ENCODE measurements around the gene SERPINE2.

The SERPINE2 gene

GRCh38 chr2:224078656-224079055 is 39.6 kb upstream of the SERPINE2 start:
- no peak overlapping the region for H3K4me2 ChIP-seq (ENCODE audit: low read depth, low read length, poor library complexity, severe bottlenecking)
- H3K36me3 ChIP-seq (ENCODE audit: low read length): no peaks in the 10 kb centered on the region
- no peak for TF ChIP-seq CTCF (IDR thresholded peaks at IDR 0.05; ENCODE audit: insufficient read depth, low read length, poor library complexity, severe bottlenecking)
- TF ChIP-seq EZH2phosphoT487 (conservative IDR thresholded peaks at IDR 0.05; ENCODE audit: low read length): no peak
- H3K9me3 ChIP-seq (ENCODE audit: insufficient read depth, low read length): no peaks in the 10 kb centered on the region
- no peaks in the 10 kb centered on the region for H3K9me2 ChIP-seq (replicated peaks; ENCODE audit: insufficient read depth, low read length)
- no peak overlapping the region for H3K9ac ChIP-seq (ENCODE audit: low read length)
- H4K20me1 ChIP-seq (ENCODE audit: low read depth, low read length): no peaks in the 10 kb centered on the region
- H3K79me2 ChIP-seq (ENCODE audit: insufficient read depth, low read length): no peaks in the 10 kb centered on the region
- no peak overlapping the region for H3K27ac ChIP-seq (ENCODE audit: low read depth, low read length)
- no peaks in the 10 kb centered on the region for H3F3A ChIP-seq (ENCODE audit: insufficient read depth)
- H3K4me3 ChIP-seq (ENCODE audit: insufficient read depth, low read length, poor library complexity, severe bottlenecking): no peak overlapping the region
- H2AFZ ChIP-seq (ENCODE audit: low read depth, low read length, severe bottlenecking): no peak overlapping the region
- no peaks in the 10 kb centered on the region for H3K27me3 ChIP-seq (ENCODE audit: low read length)

DNA sequence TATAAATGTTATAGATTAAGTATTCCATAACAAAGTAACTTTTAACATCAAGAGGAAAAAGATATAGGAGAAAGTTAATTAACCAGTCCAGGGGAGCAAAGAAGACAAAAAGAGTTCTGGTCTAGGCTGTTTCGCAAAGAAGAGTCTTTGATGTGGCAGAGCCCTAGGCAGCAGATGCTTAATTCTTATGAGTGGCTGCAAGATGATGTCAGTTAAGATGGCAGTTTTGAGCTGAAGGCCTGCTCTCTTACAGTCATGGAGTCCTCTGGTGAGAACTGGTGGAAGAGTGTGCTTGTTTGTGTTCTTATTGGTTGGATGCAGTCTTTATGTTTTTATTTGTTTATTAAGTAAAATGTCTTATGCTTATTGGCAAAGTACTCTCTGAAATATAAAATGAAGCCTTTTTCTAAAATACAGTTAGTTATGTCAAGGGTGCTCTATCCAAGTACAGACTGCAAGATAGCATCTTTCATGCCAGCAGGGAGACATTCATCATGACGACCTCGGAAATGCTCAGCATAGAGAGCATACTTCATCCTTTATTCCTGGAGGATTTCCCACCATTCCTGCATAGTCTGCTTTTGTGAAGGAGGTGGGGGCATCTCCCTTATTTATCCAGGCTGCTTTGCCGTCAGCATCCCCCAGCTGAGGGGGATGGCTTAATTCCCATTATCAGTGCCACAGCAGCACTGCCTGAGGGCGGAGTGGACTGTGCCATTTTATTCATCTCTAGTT is 38.9 kb upstream of the SERPINE2 start:
- TF ChIP-seq CTCF (IDR thresholded peaks at IDR 0.05; ENCODE audit: insufficient read depth, low read length, poor library complexity, severe bottlenecking) (no peak), EZH2phosphoT487 (conservative IDR thresholded peaks at IDR 0.05; ENCODE audit: low read length) (no peak)
- no peak overlapping the region for H2AFZ ChIP-seq (ENCODE audit: low read depth, low read length, severe bottlenecking)
- H3K27me3 ChIP-seq (ENCODE audit: low read length): no peaks in the 10 kb centered on the region
- H3K79me2 ChIP-seq (ENCODE audit: insufficient read depth, low read length): no peaks in the 10 kb centered on the region
- no peaks in the 10 kb centered on the region for H3K9me3 ChIP-seq (ENCODE audit: insufficient read depth, low read length)
- H3K27ac ChIP-seq (ENCODE audit: low read depth, low read length): no peak overlapping the region
- no peaks in the 10 kb centered on the region for H3K9me2 ChIP-seq (replicated peaks; ENCODE audit: insufficient read depth, low read length)
- no peak overlapping the region for H3K4me3 ChIP-seq (ENCODE audit: insufficient read depth, low read length, poor library complexity, severe bottlenecking)
- no peaks in the 10 kb centered on the region for H3F3A ChIP-seq (ENCODE audit: insufficient read depth)
- H3K9ac ChIP-seq (ENCODE audit: low read length): no peak overlapping the region
- no peak overlapping the region for H3K4me2 ChIP-seq (ENCODE audit: low read depth, low read length, poor library complexity, severe bottlenecking)
- no peaks in the 10 kb centered on the region for H3K36me3 ChIP-seq (ENCODE audit: low read length)
- no peaks in the 10 kb centered on the region for H4K20me1 ChIP-seq (ENCODE audit: low read depth, low read length)

GRCh38 chr2:224075588-224075987 is 36.5 kb upstream of the SERPINE2 start:
- no peak overlapping the region for H2AFZ ChIP-seq (ENCODE audit: low read depth, low read length, severe bottlenecking)
- no peaks in the 10 kb centered on the region for H3K36me3 ChIP-seq (ENCODE audit: low read length)
- no peaks in the 10 kb centered on the region for H4K20me1 ChIP-seq (ENCODE audit: low read depth, low read length)
- no peaks in the 10 kb centered on the region for H3K9me3 ChIP-seq (ENCODE audit: insufficient read depth, low read length)
- H3K9ac ChIP-seq (ENCODE audit: low read length): no peak overlapping the region
- no peak for TF ChIP-seq CTCF (IDR thresholded peaks at IDR 0.05; ENCODE audit: insufficient read depth, low read length, poor library complexity, severe bottlenecking)
- no peak for TF ChIP-seq EZH2phosphoT487 (conservative IDR thresholded peaks at IDR 0.05; ENCODE audit: low read length)
- H3K27me3 ChIP-seq (ENCODE audit: low read length): 0 out of 2 replicates have a peak, but pooled peaks cover 2% of the 10 kb centered on the region
- H3K79me2 ChIP-seq (ENCODE audit: insufficient read depth, low read length): no peaks in the 10 kb centered on the region
- H3K9me2 ChIP-seq (replicated peaks; ENCODE audit: insufficient read depth, low read length): no peaks in the 10 kb centered on the region
- no peak overlapping the region for H3K4me2 ChIP-seq (ENCODE audit: low read depth, low read length, poor library complexity, severe bottlenecking)
- H3K27ac ChIP-seq (ENCODE audit: low read depth, low read length): no peak overlapping the region
- no peaks in the 10 kb centered on the region for H3F3A ChIP-seq (ENCODE audit: insufficient read depth)
- no peak overlapping the region for H3K4me3 ChIP-seq (ENCODE audit: insufficient read depth, low read length, poor library complexity, severe bottlenecking)

Data from SU-DHL-6 (cell line).